Lung (tissue), 12 donors: ENCODE data around the gene DAG1. TPM values are rescaled to one million over a fixed set of nuclear protein-coding genes. Genes with fewer than 3 reads are reported as not detected.
A peak's percentile ranks its signal among the peaks of the same experiment; 100 is the strongest.

Experiments
- ATAC-seq: fragments of 200-7000 bp; cut with Tn5 transposase; one replicate; pipeline ENCODE4 v1.9.1; 2020; ENCODE audit warnings: moderate number of reproducible peaks; ENCODE audit not compliant: insufficient read depth, low FRiP score
- DNase-seq, 3 donors: peaks; one replicate each; pipeline ENCODE4 v3.0.0-alpha.2; 2013 to 2017
- H3K27ac ChIP-seq, 2 donors: one replicate each; pipeline ENCODE4 v1.5.1; 2013; ENCODE audit warnings: mild to moderate bottlenecking in 2 of 2, moderate library complexity in 2 of 2, control low read depth in 1 of 2, inconsistent platforms in 1 of 2, low read depth in 1 of 2, low read length in 1 of 2
- H3K27me3 ChIP-seq, 3 donors: one replicate each; pipeline ENCODE4 v1.5.1; 2013; ENCODE audit warnings: low read length in 2 of 3; ENCODE audit not compliant: control insufficient read depth in 3 of 3, insufficient read depth in 3 of 3
- H3K36me3 ChIP-seq, 4 donors: one replicate each; pipeline ENCODE4 v1.5.1; 2013; ENCODE audit warnings: low read length in 4 of 4, mild to moderate bottlenecking in 1 of 4, moderate library complexity in 1 of 4; ENCODE audit not compliant: control insufficient read depth in 4 of 4, insufficient read depth in 4 of 4
- H3K4me1 ChIP-seq, 5 donors: one replicate each; pipeline ENCODE4 v1.5.1; 2013; ENCODE audit warnings: low read length in 5 of 5, mild to moderate bottlenecking in 2 of 5, moderate library complexity in 1 of 5; ENCODE audit not compliant: control insufficient read depth in 5 of 5, insufficient read depth in 5 of 5
- H3K4me3 ChIP-seq: one replicate; pipeline ENCODE4 v1.5.1; 2013; ENCODE audit warnings: mild to moderate bottlenecking, control low read depth, moderate library complexity
- H3K9ac ChIP-seq, 2 donors: one replicate each; pipeline ENCODE4 v1.5.1; 2013; ENCODE audit warnings: low read length in 2 of 2, control low read depth in 1 of 2; ENCODE audit not compliant: insufficient read depth in 1 of 2
- H3K9me3 ChIP-seq, 4 donors: one replicate each; pipeline ENCODE4 v1.5.1; 2013; ENCODE audit warnings: low read length in 3 of 4, mild to moderate bottlenecking in 1 of 4, moderate library complexity in 1 of 4; ENCODE audit not compliant: control insufficient read depth in 4 of 4, insufficient read depth in 3 of 4
- WGBS, 2 donors: extraction: QIAGEN DNeasy Blood & Tissue Kit; methylation state at CpG; one replicate each; pipeline ENCODE4 v1.1.7; 2013; 5-methylcytosine and 5-hydroxymethylcytosine counted together
- polyA plus RNA-seq, 2 donors: library from polyadenylated mRNA; stranded (reverse); fragments of 200-250 nt; gene quantifications; one replicate each; pipeline ENCODE4 v1.2.1, GENCODE V29; 2013
- total RNA-seq, 2 donors: library from RNA; depleted of rRNA in 1 of 2; stranded (reverse); fragments of >200 nt in 1 of 2; gene quantifications; one replicate each; pipeline ENCODE4 v1.2.1, GENCODE V29; 2014 to 2021
- TF ChIP-seq, protein P1 (sequence below): IDR thresholded peaks from 2 replicates; pipeline ENCODE4 v1.5.1; 2012; ENCODE audit warnings: mild to moderate bottlenecking; ENCODE audit errors: control extremely low read depth, extremely low read depth
- donor health status: control.
- donor health status: control.
- donor health status: Bipolar disorder and iron deficiency.
- donor health status: healthy.
- donor health status: DM: yes; HTN: yes; CAD: no.

DAG1 gene
- total and polyA plus RNA-seq, 4 donors = 18.2 to 100 (median 38.0) TPM

DNA sequence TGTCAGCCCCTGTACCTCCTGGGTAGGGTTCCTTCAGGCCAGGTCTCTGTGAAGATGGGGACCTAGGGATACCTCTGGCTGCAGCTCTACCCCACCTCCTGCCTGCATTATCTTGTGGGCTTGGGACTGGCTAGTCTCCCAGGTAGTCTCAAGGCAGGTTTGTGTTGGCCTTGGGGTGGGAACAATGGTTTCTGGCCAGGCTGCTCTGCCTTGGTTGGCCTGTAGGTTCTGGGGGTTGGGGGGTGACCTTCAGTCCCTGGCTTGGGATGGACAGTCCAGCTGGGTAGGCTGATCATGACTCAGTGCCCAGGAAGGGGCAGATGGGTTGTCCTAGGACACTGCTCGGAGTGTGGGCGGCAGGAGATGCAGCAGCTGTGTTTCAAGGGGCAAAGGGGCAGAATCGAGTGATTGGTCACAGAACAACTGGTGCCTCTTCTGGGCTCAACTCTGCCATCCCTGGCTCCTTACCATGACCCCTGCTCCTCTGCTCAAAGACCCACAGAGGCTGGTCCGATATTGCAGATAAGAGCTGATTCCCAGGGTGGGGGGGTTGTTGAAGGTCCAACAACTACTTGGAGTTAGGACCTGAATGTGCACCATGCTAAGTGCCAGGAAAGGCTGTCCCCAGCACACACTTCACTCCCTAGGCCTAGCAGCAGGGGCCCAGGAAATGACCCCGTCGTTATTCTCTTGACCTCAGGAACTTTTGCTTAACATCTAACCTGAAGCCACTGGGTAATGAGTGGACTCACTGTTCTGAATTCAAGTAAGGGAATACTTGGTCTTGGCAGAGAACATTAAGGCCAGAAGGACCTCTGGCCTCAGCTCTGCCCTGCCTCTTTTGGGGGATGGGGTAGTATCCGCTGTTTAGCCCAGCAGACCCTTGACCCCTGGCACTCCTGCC is 66.2 kb downstream of the DAG1 start:
- ATAC-seq (no peak), DNase-seq (no peak)
- TF ChIP-seq, protein P1, sequence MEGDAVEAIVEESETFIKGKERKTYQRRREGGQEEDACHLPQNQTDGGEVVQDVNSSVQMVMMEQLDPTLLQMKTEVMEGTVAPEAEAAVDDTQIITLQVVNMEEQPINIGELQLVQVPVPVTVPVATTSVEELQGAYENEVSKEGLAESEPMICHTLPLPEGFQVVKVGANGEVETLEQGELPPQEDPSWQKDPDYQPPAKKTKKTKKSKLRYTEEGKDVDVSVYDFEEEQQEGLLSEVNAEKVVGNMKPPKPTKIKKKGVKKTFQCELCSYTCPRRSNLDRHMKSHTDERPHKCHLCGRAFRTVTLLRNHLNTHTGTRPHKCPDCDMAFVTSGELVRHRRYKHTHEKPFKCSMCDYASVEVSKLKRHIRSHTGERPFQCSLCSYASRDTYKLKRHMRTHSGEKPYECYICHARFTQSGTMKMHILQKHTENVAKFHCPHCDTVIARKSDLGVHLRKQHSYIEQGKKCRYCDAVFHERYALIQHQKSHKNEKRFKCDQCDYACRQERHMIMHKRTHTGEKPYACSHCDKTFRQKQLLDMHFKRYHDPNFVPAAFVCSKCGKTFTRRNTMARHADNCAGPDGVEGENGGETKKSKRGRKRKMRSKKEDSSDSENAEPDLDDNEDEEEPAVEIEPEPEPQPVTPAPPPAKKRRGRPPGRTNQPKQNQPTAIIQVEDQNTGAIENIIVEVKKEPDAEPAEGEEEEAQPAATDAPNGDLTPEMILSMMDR = no peak
- WGBS, 2 donors = 68 to 79% methylated on average over 7 of the region's 7 CpGs
- Histone ChIP-seq H3K27ac (no peak overlapping the region), H3K4me3 (no peak overlapping the region), H3K36me3 (peaks cover 8 to 22% (median 11%) of the 10 kb centered on the region in 4 donors), H3K9ac (no peak overlapping the region), H3K27me3 (no peaks in the 10 kb centered on the region), H3K4me1 (peaks cover 0 to 7% (median 2%) of the 10 kb centered on the region in 5 donors), H3K9me3 (no peaks in the 10 kb centered on the region)

DNA sequence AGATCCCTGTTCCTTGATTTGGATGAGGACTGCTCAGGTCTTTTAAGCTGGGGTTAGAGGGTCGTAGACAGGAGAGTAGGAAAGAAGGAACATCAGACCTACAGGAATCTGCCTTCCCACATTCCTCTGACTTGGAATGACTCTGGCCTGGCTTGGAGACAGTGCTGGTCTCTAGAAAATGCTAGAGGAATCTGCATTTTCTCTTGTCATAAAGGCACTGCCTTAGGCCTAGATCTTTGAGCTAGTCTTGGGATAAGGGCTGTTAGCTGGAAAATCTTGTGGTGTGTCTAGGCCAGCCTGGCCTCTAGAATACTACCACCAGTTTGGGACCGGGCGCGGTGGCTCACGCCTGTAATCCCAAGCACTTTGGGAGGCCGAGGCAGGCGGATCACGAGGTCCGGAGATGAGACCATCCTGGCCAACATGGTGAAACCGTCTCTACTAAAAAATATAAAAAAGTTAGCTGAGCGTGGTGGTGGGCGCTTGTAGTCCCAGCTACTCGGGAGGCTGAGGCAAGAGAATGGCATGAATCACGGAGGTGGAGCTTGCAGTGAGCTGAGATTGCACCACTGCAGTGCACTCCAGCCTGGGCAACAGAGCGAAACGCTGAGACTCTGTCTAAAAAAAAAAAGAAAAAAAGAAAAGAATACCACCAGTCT is 66.9 kb downstream of the DAG1 start:
- Histone ChIP-seq H3K27me3 (no peaks in the 10 kb centered on the region), H3K4me3 (no peak overlapping the region), H3K4me1 (peaks cover 0 to 7% (median 2%) of the 10 kb centered on the region in 5 donors), H3K36me3 (peaks cover 4 to 14% (median 7%) of the 10 kb centered on the region in 4 donors), H3K27ac (no peak overlapping the region), H3K9me3 (no peaks in the 10 kb centered on the region), H3K9ac (no peak overlapping the region)
- ATAC-seq (no peak), DNase-seq (no peak)
- 91 to 92% methylated on average over 16 of the region's 16 CpGs for WGBS, 2 donors
- TF ChIP-seq, protein P1 = no peak

DNA sequence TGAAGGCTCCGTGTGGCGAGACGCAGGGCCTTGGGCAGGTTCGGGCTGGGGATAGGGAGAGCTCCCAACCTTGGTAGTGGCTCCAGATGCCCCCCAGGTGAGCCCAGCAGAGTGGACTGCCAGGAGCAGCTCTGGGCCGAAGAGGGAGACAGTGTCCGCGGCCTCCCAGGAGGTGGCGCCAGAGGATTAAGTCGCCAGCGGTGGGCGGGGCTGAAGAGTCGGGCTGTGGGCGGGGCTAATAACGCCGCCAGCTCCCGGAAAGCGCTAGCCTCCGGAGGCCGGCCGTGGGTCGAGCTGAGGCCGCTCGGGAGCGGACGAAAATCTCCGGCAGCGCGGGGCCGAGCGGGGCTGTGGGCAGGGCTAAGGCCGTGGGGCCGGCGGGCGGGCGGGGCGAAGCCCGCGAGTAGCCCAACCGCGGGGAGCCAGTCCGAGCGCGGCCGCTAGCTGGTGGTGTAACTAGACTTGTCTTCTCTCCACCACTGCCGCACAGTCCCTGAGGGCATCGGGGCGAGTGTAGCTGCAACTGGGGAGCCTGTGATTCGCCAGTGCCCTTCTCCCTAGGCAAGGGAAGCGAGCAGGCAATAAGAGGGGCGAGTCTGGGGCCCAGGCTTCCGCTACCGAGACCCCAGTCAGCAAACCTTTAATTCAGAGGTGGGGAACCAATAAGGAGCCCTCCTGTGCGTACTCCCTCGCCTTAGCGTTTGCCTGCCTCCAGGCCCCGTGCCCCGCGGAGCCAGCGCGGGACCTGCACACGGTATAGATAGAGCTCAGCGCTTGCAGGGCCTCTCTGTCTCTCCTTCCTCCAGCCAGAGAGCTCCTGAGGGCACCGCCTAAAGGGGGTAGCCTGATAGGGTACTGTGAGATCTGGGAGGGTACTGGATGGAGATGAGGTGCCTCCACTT is 69.8 kb downstream of the DAG1 start:
- TF ChIP-seq, protein P1 = peak; percentile 95
- 0 to 1% methylated on average over 62 to 63 of the region's 63 CpGs for WGBS, 2 donors

More for the DNA sequence above, 69.8 kb downstream of the DAG1 start:
- Histone ChIP-seq H3K4me3 (peak overlapping the region; percentile 28), H3K27ac (peak overlapping the region; percentile 82 to 83), H3K9ac (peak overlapping the region; percentile 49 to 78), H3K27me3 (no peaks in the 10 kb centered on the region), H3K36me3 (peaks cover 0 to 3% (median 0%) of the 10 kb centered on the region in 4 donors), H3K4me1 (peaks cover 0 to 7% (median 2%) of the 10 kb centered on the region in 5 donors), H3K9me3 (no peaks in the 10 kb centered on the region)
- peak; percentile 95 to 96 (median 96) for DNase-seq
- peak; percentile 99 for ATAC-seq
